Pulmonary artery endothelial cell (primary cell): Measurements from ENCODE around the gene KAZN. TPM values are rescaled to one million over a fixed set of nuclear protein-coding genes. Genes with fewer than 3 reads are reported as not detected.
A peak's percentile ranks its signal among the peaks of the same experiment; 100 is the strongest.
"Not testable (repeated sequence)": the region's sequence is repeated elsewhere in the genome, so short reads cannot be mapped to it uniquely, and the experiment has no call there.

Experiments
- DNase-seq: peaks from one replicate; pipeline ENCODE4 v3.0.0-alpha.2; 2011; ENCODE audit warnings: low read depth, low spot score
- total RNA-seq: library from RNA; depleted of rRNA; stranded (reverse); fragments of >200 nt; gene quantifications from 2 replicates; pipeline ENCODE4 v1.2.3, GENCODE V29; 2014

The KAZN gene
- total RNA-seq, 1 donor from 2014 or later = 0.73 TPM

DNA sequence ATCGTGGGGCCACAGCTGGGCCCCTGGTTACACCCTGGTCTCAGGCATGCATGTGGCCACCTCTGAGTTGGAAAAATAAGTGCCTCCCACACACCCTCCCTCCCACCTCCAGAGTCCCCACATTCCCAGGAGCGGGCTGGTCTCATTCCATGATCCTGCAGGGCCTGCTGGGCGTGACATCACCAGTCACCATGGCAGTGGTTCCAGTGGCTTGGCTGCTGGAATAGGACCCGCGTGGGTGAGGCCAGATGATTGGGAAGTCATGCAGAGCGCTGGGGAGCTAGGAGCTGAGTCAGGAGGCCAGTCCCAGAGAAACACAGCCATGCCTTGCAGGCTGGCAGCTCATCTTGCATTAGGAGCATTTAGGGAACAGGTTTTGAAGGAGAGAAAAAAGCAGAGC, 429.6 kb downstream of the KAZN start:
- no peak for DNase-seq

- no peak for DNase-seq
Measured at GRCh38 chr1:15028616-15029015, 430.1 kb downstream of the KAZN start.

GRCh38 chr1:15029036-15029435, 430.6 kb downstream of the KAZN start:
- no peak for DNase-seq

DNA sequence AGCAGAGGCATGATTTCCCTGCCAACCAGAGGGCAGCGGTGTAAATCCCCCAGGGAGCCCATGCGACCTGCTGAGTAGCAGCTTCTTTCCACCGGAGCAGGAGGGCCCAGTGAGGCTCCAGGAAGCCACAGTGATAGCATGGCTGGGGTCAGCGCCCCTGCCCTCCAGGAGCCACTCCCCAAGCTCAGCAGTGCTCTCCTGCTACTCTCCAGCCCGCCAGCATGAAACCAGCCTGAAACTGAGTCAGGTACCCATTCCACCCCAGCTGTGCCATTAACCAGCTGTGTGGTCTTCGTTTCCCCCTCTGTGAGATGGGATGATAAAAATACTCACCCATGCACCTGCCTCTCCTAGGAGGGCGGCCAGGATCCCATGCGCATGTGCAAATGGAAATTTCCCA, 431.3 kb downstream of the KAZN start:
- DNase-seq = no peak

DNA sequence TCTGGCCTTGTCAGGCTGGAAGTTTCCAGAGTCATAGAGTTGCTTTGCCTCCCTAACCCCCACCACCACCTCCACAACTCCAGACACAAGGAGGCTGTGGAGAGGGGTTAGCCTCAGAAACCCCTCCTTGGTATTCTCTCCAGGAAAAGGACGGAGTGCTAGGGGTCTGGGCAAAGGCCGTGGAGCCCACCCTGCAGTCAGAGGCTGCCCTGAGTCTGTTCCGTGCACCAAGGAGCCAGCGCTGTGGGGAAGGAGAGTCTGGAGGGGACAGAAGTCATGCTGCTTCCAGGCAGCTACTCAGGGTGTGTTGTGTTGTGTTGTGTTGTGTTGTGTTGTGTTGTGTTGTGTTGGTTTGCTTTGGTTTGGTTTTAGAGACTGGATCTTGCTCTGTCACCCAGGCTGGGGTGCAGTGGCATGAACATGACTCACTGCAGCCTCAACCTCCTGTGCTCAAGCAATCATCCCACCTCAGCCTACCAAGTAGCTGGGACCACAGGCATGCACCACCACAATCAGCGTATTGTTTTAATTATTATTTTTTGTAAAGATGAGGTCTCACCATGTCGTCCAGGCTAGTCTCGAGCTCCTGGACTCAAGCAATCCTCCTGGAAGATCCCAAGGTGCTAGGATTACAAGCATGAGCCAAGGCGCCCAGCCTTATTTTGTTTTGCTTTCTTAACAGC, 432.9 kb downstream of the KAZN start:
- DNase-seq = no peak

DNA sequence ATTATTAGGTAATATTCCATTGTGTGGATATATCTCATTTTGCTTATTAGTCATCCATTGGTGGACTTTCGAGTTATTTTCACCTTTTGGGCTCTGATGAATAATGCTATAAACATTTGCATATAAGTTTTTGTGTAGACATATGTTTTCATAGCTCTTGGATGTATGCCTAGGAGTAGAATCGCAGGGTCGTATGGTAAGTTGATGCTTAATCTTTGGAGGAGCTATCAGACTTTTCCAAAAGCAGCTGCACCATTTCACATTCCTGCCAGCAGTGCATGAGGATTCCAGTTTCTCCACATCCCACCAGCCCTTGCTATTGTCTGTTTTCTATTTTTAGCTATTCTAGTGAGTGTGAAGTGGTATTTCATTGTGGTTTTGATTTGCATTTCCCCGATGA, 434.8 kb downstream of the KAZN start:
- no peak for DNase-seq

DNA sequence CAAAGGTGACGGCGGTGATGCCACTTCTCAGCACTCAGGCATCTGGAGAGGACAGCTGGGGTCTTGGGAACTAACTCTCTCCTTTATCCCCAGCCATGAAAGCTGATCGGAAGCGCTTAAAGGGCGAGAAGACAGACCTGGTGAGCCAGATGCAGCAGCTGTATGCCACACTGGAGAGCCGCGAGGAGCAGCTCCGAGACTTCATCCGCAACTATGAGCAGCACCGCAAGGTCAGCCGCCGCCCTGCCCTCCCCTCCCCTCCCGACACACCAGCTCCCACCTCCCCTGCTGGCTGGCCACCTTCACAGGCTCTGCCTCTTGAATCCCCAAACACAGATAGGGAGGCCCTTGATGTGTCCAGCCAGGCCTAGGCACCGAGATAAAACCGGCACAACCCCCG, 436.2 kb downstream of the KAZN start:
- DNase-seq = no peak

DNA sequence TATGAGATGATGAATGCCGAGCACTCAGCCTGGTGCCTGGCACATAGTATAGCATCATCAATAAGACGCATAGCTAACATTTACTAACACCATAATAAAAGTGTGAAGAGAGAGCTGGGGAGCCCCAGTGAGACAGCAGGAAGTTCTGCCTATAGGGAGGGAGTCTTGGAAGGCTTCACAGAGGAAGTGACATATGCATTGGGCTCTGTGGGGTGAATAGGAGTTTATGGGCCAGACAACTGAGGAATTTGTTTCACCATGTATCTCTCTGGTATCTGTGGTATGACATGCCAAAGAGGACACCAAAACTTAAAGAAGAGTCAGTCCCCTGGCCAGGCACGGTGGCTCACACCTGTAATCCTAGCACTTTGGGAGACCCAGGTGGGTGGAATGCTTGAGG, 436.8 kb downstream of the KAZN start:
- no peak for DNase-seq

DNA sequence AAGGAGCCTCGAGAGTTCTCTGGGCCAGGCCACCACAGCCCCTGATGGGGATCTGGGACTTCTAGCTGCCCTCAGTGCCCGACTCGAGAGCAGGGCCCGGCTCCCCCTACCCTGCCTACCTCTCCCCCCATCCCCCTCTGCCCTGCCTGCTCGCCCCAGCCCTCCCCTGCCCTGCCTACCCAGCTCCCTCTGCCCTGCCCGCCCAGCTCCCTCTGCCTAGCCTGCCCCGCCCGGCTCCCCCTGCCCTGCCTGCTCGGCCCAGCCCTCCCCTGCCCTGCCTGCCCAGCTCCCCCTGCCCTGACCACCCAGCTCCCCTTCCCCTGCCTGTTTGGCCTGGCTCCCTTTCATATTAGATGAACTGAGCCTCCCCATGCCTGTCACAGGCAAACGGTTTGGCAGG, 437.6 kb downstream of the KAZN start:
- no peak for DNase-seq

DNA sequence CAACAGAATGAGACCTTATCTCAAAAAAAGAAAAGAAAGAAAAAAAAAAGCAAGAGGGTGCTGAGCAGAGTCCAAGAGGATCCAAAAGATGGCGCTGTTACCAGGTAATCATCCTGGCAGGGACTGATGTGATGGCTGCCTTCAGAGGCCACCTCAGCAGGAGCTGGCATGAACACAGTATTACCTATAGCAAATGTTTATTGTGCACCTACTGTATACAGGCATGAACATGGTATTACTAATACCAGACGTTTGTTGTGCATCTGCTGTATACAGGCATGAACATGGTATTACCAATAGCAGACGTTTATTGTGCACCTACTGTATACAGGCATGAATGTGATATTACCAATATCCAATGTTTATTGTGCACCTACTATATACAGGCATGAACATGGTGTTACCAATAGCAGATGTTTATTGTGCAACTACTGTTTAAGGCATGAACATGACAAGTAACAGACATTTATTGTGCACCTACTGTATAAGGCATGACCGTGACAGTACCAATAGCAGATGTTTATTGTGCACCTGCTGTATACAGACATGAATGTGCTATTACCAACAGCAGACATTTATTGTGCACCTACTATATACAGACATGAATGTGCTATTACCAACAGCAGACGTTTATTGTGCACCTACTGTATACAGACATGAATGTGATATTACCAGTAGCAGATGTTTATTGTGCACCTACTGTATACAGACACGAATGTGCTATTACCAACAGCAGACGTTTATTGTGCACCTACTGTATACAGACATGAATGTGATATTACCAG, 439.9 kb downstream of the KAZN start:
- no peak for DNase-seq

DNA sequence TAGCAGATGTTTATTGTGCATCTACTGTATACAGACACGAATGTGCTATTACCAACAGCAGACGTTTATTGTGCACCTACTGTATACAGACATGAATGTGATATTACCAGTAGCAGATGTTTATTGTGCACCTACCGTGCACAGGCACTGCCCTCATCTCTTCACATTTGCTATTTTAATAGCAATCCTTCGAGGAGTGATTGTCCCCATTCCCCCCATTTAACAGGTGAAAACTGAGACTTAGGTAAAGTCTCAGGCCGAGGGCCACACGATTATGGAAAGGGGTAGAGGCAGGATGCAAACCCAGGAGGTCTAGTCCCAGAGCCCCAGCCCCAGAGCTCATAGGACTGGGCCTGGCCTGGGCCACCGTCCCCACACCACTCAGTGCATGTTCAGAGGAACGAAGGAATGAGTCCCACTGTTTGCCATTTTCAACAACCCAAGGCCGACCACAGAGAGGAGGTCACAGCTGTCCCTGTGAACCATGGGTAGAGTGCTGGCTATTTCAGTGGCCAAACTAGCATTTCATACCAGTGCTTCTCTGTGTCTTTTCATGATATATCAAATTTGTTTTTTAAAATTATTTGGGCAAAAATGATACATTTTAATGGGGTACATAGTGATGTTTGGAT, 440.6 kb downstream of the KAZN start:
- DNase-seq = no peak

DNA sequence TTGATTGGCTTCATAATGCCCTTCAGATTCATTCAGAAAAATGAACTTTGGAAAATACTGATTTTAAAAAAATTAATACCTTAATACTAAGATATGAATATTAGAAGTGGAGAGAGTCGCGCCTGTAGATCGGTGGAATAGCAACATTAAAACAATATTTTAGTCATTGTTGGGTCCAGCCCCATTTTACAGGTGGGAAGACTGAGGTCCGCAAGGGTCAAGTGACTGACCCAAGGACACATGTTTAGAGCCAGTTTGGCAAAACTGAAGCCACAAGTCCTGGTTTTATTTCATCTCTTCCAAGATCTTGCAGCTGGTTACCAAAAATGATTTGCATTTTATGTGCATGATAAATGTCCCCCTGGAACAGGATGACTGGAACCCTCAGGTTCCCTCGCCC, 441.4 kb downstream of the KAZN start:
- DNase-seq = no peak

DNA sequence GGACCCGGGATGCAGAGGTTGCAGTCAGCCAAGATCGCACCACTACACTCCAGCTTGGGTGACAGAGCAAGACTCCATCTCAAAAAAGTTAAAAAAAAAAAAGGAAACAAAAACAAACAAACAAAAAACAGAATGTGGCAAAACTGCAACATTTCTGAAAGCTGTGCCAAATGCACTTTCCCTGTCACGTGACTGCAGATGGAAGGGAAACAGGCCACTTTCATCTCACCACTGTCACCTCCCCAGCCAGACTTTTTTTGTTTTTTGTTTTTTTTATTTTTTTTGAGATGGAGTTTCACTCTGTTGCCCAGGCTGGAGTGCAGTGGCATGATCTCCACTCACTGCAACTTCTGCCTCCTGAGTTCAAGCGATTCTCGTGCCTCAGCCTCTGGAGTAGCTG, 442.2 kb downstream of the KAZN start:
- DNase-seq = not testable (repeated sequence)

DNA sequence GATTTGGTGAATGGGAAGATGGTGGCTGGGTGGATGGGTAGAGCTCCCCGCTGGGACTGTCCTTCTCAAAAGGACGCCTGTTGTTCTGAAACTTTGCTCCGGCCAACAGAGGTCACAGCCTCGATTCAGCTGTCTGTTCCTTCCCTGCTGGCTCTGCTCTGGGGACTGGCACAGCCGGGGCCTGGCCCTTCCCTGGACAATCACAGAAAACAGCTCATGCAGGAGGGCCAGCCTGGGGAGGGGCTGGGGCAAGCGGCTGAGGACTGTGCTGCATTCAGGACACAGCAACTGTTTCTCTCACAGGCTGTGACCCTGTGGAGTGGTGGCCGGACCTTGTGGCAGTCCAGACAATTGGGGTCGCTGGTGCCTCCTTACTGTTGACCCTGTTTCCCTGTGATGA, 444.4 kb downstream of the KAZN start:
- DNase-seq = no peak

GRCh38 chr1:15043934-15044333, 445.4 kb downstream of the KAZN start:
- DNase-seq = no peak

DNA sequence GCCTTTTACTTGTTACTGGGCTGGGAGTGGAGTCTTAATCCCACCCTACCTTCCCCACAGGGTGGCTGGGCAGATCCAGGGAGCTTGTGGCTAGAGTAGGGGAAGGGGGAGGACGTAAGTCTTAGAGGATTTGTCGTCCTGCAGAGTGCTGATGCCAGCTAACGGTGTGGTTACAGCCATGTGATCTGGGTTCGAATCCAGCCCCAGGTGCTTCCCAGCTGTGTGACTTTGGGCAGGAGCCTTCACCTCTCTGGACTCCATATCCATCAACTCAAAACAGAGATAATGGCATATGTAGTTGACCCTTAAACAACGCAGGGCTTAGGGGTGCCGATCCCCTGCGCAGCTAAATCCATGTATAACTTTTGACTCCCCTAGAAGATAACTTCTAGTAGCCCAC, 446.6 kb downstream of the KAZN start:
- no peak for DNase-seq

- DNase-seq = peak; percentile 35
Measured at GRCh38 chr1:15046487-15047165, 448.1 kb downstream of the KAZN start.

GRCh38 chr1:15047237-15047636, 448.8 kb downstream of the KAZN start:
- DNase-seq = no peak

GRCh38 chr1:15048437-15048980, 450.0 kb downstream of the KAZN start:
- DNase-seq = no peak

DNA sequence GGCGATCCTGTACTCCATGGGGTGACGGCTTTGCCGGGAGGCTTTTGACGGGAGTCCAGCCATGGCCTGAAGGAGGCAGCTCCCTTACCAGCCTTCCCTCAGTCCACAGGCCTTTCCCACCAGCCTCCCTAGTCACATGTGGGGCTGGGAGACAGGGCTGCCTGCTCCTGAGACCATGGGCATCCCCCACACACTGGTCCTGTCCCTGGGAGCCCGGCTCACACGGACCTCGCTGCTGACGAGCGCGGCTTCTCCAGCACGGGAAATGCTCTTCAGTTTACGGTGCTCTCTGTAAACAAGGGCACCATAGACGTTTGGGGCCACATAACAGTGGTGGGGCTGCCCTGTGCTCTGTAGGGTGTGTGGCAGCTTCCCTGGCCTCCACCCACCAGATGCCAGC, 450.6 kb downstream of the KAZN start:
- no peak for DNase-seq

DNA sequence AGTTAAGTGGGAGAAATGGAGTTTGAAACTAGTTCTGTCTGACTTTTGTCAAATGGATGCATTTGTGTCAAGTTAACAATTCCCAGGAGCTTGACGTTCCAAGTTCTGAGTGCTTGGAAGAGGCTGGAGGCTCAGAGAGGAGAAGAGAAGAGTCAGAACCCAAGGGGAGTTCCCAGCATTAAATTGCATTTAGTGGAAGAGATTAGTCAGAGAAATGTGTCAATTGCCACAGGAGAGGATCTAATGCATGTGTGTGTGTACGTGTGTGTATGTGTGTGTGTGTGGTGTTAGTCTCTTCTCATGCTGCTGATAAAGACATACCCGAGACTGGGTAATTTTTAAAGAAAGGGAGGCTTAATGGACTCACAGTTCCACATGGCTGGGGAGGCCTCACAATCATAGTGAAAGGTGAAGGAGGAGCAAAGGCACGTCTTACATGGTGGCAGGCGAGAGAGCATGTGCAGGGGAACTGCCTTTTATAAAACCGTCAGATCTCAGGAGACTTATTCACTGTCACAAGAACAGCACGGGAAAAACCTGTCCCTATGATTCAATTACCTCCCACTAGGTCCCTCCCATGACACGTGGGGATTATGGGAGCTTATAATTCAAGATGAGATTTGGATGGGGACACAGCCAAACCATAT, 453.5 kb downstream of the KAZN start:
- DNase-seq = no peak
